Adipocyte (in vitro differentiated cells): Measurements from ENCODE around the gene ARHGAP24.
"Not testable (repeated sequence)": the region's sequence is repeated elsewhere in the genome, so short reads cannot be mapped to it uniquely, and the experiment has no call there.

Source experiments
- DNase-seq: peaks from one replicate; pipeline ENCODE4 v3.0.0-alpha.2; 2015; ENCODE audit warnings: low read depth
- H3K27me3 ChIP-seq: replicated peaks from 2 replicates; pipeline ENCODE4 v1.7.0; 2013; ENCODE audit warnings: mild to moderate bottlenecking, low read length, moderate library complexity; ENCODE audit not compliant: control insufficient read depth, insufficient read depth
- H3K36me3 ChIP-seq: 2 replicates; pipeline ENCODE4 v1.7.0; 2013; ENCODE audit warnings: low read length, mild to moderate bottlenecking, moderate library complexity; ENCODE audit not compliant: control insufficient read depth, insufficient read depth, severe bottlenecking
- H3K4me1 ChIP-seq: 2 replicates; pipeline ENCODE4 v1.7.0; 2013; ENCODE audit warnings: mild to moderate bottlenecking, low read length, moderate library complexity; ENCODE audit not compliant: control insufficient read depth, insufficient read depth
- H3K4me3 ChIP-seq: 2 replicates; pipeline ENCODE4 v1.7.0; 2013; ENCODE audit warnings: mild to moderate bottlenecking, low read length, moderate library complexity
- H3K9ac ChIP-seq: 2 replicates; pipeline ENCODE4 v1.7.0; 2013; ENCODE audit warnings: mild to moderate bottlenecking, low read length, moderate library complexity
- H3K9me3 ChIP-seq: 2 replicates; pipeline ENCODE4 v1.7.0; 2013; ENCODE audit warnings: mild to moderate bottlenecking, low read length, moderate library complexity; ENCODE audit not compliant: control insufficient read depth

The ARHGAP24 gene

DNA sequence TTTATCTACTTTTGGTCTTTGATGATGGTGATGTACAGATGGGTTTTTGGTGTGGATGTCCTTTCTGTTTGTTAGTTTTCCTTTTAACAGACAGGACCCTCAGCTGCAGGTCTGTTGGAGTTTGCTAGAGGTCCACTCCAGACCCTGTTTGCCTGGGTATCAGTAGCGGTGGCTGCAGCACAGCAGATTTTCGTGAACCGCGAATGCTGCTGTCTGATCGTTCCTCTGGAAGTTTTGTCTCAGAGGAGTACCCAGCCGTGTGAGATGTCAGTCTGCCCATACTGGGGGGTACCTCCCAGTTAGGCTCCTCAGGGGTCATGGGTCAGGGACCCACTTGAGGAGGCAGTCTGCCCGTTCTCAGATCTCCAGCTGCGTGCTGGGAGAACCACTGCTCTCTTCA lies 191.7 kb downstream of the ARHGAP24 start:
- H3K36me3 ChIP-seq, H3K9me3 ChIP-seq, H3K4me3 ChIP-seq, H3K9ac ChIP-seq, H3K27me3 ChIP-seq, DNase-seq, H3K4me1 ChIP-seq: not testable (repeated sequence)

DNA sequence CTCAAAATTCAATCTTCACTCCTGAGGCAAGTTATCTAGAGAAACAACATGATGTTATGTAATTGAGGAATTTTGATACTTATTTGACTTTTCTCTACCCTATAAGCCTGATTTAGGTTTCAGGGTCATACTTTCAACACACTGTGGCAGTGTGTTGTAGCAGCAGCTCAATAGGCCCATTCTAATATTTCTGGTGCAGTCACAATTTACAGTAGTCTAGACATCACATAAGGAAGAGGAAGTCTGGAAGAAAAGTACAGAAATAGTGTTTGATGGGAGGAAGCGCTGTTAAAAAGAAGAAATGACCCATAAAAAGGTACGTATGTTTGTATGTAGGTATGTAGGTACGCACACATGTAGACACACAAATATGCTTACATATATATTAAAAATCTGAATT lies 194.3 kb downstream of the ARHGAP24 start:
- Histone ChIP-seq H3K4me1 (peaks cover 18% of the 10 kb centered on the region), H3K36me3 (no peaks in the 10 kb centered on the region), H3K9ac (no peak overlapping the region), H3K4me3 (no peak overlapping the region), H3K9me3 (no peaks in the 10 kb centered on the region), H3K27me3 (no peaks in the 10 kb centered on the region)
- DNase-seq = no peak

DNA sequence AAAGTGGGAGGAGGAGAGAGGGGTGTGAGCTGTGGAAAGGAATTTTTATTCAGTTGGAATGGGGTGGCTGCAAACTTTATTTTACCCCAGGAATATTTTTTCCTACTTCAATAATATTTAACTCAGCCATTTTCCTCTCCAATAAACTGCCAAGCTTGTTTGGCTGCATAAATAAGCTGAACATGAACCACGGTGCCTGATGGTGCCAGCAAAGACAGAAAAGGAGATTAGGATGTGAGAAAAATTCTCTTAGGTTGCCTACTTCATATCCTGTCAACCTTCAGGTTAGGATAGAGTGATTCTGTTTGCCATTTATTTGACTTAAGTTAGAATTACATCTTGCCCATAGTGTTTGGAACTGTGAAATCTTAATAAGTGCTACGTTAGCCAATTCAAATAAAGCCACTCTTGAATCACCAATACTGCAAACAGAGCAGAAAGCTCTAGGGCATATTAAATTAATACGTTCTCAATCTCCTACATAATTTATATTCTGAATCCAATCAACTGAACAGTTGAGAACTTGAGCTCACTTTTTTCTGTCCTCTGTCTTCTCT lies 195.1 kb downstream of the ARHGAP24 start:
- Histone ChIP-seq H3K4me3 (no peak overlapping the region), H3K27me3 (no peaks in the 10 kb centered on the region), H3K9ac (no peak overlapping the region), H3K9me3 (no peaks in the 10 kb centered on the region), H3K36me3 (no peaks in the 10 kb centered on the region), H3K4me1 (peaks cover 18% of the 10 kb centered on the region)
- no peak for DNase-seq

GRCh38 chr4:85671120-85671519 lies 196.2 kb downstream of the ARHGAP24 start:
- H3K9me3 ChIP-seq = no peaks in the 10 kb centered on the region
- peaks cover 18% of the 10 kb centered on the region for H3K4me1 ChIP-seq
- H3K36me3 ChIP-seq = no peaks in the 10 kb centered on the region
- no peak overlapping the region for H3K4me3 ChIP-seq
- H3K27me3 ChIP-seq = no peaks in the 10 kb centered on the region
- no peak overlapping the region for H3K9ac ChIP-seq
- DNase-seq = no peak

- DNase-seq = peak; percentile 23
- Histone ChIP-seq H3K4me3 (no peak overlapping the region), H3K9me3 (no peaks in the 10 kb centered on the region), H3K9ac (no peak overlapping the region), H3K36me3 (no peaks in the 10 kb centered on the region), H3K27me3 (no peaks in the 10 kb centered on the region), H3K4me1 (peaks cover 22% of the 10 kb centered on the region)
Measured at GRCh38 chr4:85672116-85672515, 197.2 kb downstream of the ARHGAP24 start.

DNA sequence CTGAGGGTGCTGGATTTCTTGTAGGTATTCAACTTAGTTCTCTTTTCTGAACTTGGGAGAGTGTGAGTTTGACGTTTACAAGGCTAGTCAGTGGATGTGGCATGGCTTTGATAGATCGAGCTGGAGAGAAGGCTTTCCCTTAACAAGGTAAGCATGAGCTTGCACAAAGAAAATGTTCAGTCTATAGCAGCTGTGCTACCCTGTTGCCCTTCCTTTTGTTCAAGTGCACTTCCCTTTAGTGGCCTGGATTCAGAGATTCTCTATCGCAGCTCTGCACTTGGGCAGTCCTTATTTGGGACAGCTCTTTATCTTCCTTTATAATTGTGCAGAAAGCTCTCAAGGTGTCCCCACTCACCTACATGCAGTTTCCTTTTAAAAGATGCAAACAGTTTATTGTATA lies 198.0 kb downstream of the ARHGAP24 start:
- no peaks in the 10 kb centered on the region for H3K9me3 ChIP-seq
- H3K4me1 ChIP-seq = peaks cover 27% of the 10 kb centered on the region
- H3K36me3 ChIP-seq = no peaks in the 10 kb centered on the region
- no peak for DNase-seq
- H3K4me3 ChIP-seq = no peak overlapping the region
- no peak overlapping the region for H3K9ac ChIP-seq
- H3K27me3 ChIP-seq = no peaks in the 10 kb centered on the region

DNA sequence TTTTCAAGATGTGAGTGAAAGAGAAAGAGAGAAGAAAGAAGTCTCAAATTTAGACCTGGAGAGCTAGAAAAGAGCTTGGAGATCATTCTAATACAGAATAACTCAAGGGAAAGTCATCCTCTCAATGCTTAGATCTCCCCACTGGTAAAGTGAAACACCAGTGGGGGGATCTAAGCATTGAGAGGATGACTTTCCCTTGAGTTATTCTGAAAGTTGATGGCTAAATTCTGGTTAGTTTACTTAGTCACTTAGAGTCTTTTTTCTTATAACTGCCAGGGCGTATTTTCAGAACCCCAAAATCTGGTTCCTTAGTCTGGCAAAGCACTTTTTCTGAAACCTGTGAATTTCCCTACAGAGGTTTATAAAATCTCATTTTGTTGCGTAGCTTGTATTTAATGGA lies 198.6 kb downstream of the ARHGAP24 start:
- H3K4me3 ChIP-seq = no peak overlapping the region
- H3K9me3 ChIP-seq = no peaks in the 10 kb centered on the region
- no peak overlapping the region for H3K9ac ChIP-seq
- DNase-seq = no peak
- H3K4me1 ChIP-seq = peaks cover 33% of the 10 kb centered on the region
- H3K27me3 ChIP-seq = no peaks in the 10 kb centered on the region
- no peaks in the 10 kb centered on the region for H3K36me3 ChIP-seq

- H3K27me3 ChIP-seq = no peaks in the 10 kb centered on the region
- H3K36me3 ChIP-seq = no peaks in the 10 kb centered on the region
- H3K9me3 ChIP-seq = no peaks in the 10 kb centered on the region
- H3K4me3 ChIP-seq = no peak overlapping the region
- peaks cover 36% of the 10 kb centered on the region for H3K4me1 ChIP-seq
- no peak for DNase-seq
- H3K9ac ChIP-seq = no peak overlapping the region
Measured at GRCh38 chr4:85675076-85676049, 200.4 kb downstream of the ARHGAP24 start.

- Histone ChIP-seq H3K4me1 (peaks cover 41% of the 10 kb centered on the region), H3K27me3 (no peaks in the 10 kb centered on the region), H3K4me3 (no peak overlapping the region), H3K9me3 (no peaks in the 10 kb centered on the region), H3K36me3 (no peaks in the 10 kb centered on the region), H3K9ac (no peak overlapping the region)
- no peak for DNase-seq
Measured at GRCh38 chr4:85676050-85676425, 201.1 kb downstream of the ARHGAP24 start.

- Histone ChIP-seq H3K9me3 (no peaks in the 10 kb centered on the region), H3K4me1 (peaks cover 42% of the 10 kb centered on the region), H3K4me3 (no peak overlapping the region), H3K9ac (no peak overlapping the region), H3K27me3 (no peaks in the 10 kb centered on the region), H3K36me3 (no peaks in the 10 kb centered on the region)
- DNase-seq = no peak
Measured at GRCh38 chr4:85676850-85677590, 202.1 kb downstream of the ARHGAP24 start.

GRCh38 chr4:85681221-85681657 lies 206.3 kb downstream of the ARHGAP24 start:
- Histone ChIP-seq H3K4me1 (peaks cover 33% of the 10 kb centered on the region), H3K36me3 (no peaks in the 10 kb centered on the region), H3K9me3 (no peaks in the 10 kb centered on the region), H3K9ac (peak overlapping the region; percentile 24), H3K27me3 (no peaks in the 10 kb centered on the region), H3K4me3 (peak overlapping the region; percentile 25)
- DNase-seq = peak; percentile 96
